ENCODE results near the gene PUS7L. TPM values are rescaled to one million over a fixed set of nuclear protein-coding genes. Genes with fewer than 3 reads are reported as not detected.

The PUS7L gene
- total and polyA plus RNA-seq, 2 of the 13 experiments (the other 11 are each of a cell fraction or from before 2014, with no cell fraction given) = 6.5 to 37.6 TPM

- TF ChIP-seq, protein P1, sequence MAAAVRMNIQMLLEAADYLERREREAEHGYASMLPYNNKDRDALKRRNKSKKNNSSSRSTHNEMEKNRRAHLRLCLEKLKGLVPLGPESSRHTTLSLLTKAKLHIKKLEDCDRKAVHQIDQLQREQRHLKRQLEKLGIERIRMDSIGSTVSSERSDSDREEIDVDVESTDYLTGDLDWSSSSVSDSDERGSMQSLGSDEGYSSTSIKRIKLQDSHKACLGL (CRISPR knock-in tag; IDR thresholded peaks at IDR 0.05) = peak; percentile 39; the same call in 1 of the 2 replicates
- TF ChIP-seq ZNF562 (CRISPR knock-in tag; IDR thresholded peaks at IDR 0.05; ENCODE audit: borderline replicate concordance) (no peak), TAF15 (IDR thresholded peaks at IDR 0.05; ENCODE audit: low read depth, low read length, poor library complexity, severe bottlenecking) (no peak), MTA1 (CRISPR knock-in tag; IDR thresholded peaks at IDR 0.05; ENCODE audit: borderline replicate concordance) (no peak), UBTF (CRISPR knock-in tag; IDR thresholded peaks at IDR 0.05) (peak; percentile 97), DMTF1 (CRISPR knock-in tag; IDR thresholded peaks at IDR 0.05) (no peak), NFIC (IDR thresholded peaks at IDR 0.05; ENCODE audit: low read length) (no peak), ZNF205 (CRISPR knock-in tag; IDR thresholded peaks at IDR 0.05) (no peak), ZFP41 (CRISPR knock-in tag; IDR thresholded peaks at IDR 0.05; ENCODE audit: borderline replicate concordance) (no peak), TARDBP (CRISPR knock-in tag; IDR thresholded peaks at IDR 0.05) (no peak), ZNF775 (CRISPR knock-in tag; IDR thresholded peaks at IDR 0.05; ENCODE audit: borderline replicate concordance) (no peak), HNRNPL (IDR thresholded peaks at IDR 0.05; ENCODE audit: low read depth, low read length) (no peak), ZNF207 (IDR thresholded peaks at IDR 0.05; ENCODE audit: borderline replicate concordance) (no peak), SNAPC2 (CRISPR knock-in tag; IDR thresholded peaks at IDR 0.05) (no peak), BRF2 (CRISPR knock-in tag; IDR thresholded peaks at IDR 0.05) (no peak), PRDM4 (CRISPR knock-in tag; IDR thresholded peaks at IDR 0.05; ENCODE audit: borderline replicate concordance) (no peak), ELK4 (CRISPR knock-in tag; IDR thresholded peaks at IDR 0.05; ENCODE audit: borderline replicate concordance) (no peak), NFE2 (CRISPR knock-in tag; IDR thresholded peaks at IDR 0.05) (no peak), ZNF264 (CRISPR knock-in tag; IDR thresholded peaks at IDR 0.05) (no peak)
Observed at GRCh38 chr12:43805860-43806736, 47.5 kb upstream of the PUS7L start, which contains the start of gene TWF1 (continued).

All from HepG2 (cell line).